ENCODE results near the gene HACD4. TPM values are rescaled to one million over a fixed set of nuclear protein-coding genes. Genes with fewer than 3 reads are reported as not detected.

HACD4 gene
- total and polyA plus RNA-seq, 3 donors from 2014 or later: 1.9 to 2.8 (median 2.0) TPM

- H3K9me3 ChIP-seq: no peaks in the 10 kb centered on the region
- H3K27ac ChIP-seq: no peak overlapping the region
- 51 to 54% methylated on average over 3 of the region's 3 CpGs for WGBS, 2 donors
- H3K4me3 ChIP-seq: no peak overlapping the region
- no peaks in the 10 kb centered on the region for H3K36me3 ChIP-seq (ENCODE audit: low read depth, missing control alignments)
- DNase-seq: no peak
- intact Hi-C loops (cut with DNase I; ENCODE audit: low total_unique reads): no loop called here
- no peaks in the 10 kb centered on the region for H3K4me1 ChIP-seq
- no peaks in the 10 kb centered on the region for H3K27me3 ChIP-seq
- TF ChIP-seq POLR2A (IDR thresholded peaks at IDR 0.05): no peak
- no peak for TF ChIP-seq CTCF (IDR thresholded peaks at IDR 0.05)
Measured at GRCh38 chr9:21075484-21075883, 44.0 kb upstream of the HACD4 start.

GRCh38 chr9:21070906-21071305, 39.5 kb upstream of the HACD4 start:
- no peak for TF ChIP-seq CTCF (IDR thresholded peaks at IDR 0.05)
- intact Hi-C loops (cut with DNase I; ENCODE audit: low total_unique reads): no loop called here
- Histone ChIP-seq H3K9me3 (no peaks in the 10 kb centered on the region), H3K27me3 (no peaks in the 10 kb centered on the region), H3K36me3 (ENCODE audit: low read depth, missing control alignments) (no peaks in the 10 kb centered on the region), H3K4me3 (no peak overlapping the region), H3K27ac (no peak overlapping the region), H3K4me1 (no peaks in the 10 kb centered on the region)
- DNase-seq: no peak

GRCh38 chr9:21070171-21070571, 38.7 kb upstream of the HACD4 start:
- Histone ChIP-seq H3K4me1 (no peaks in the 10 kb centered on the region), H3K27ac (no peak overlapping the region), H3K36me3 (ENCODE audit: low read depth, missing control alignments) (no peaks in the 10 kb centered on the region), H3K9me3 (no peaks in the 10 kb centered on the region), H3K27me3 (no peaks in the 10 kb centered on the region), H3K4me3 (no peak overlapping the region)
- TF ChIP-seq CTCF (IDR thresholded peaks at IDR 0.05) (peak in 1 of 3 experiments; percentile 17), POLR2A (IDR thresholded peaks at IDR 0.05) (no peak)
- intact Hi-C loops (cut with DNase I; ENCODE audit: low total_unique reads): no loop called here
- DNase-seq: peak; percentile 71
- 25 to 34% methylated on average over 4 of the region's 4 CpGs for WGBS, 2 donors

GRCh38 chr9:21060919-21061561, 29.6 kb upstream of the HACD4 start:
- H3K4me1 ChIP-seq: no peaks in the 10 kb centered on the region
- intact Hi-C loops (cut with DNase I; ENCODE audit: low total_unique reads): no loop called here
- no peak overlapping the region for H3K4me3 ChIP-seq
- no peak for DNase-seq
- no peaks in the 10 kb centered on the region for H3K36me3 ChIP-seq (ENCODE audit: low read depth, missing control alignments)
- H3K9me3 ChIP-seq: no peaks in the 10 kb centered on the region
- TF ChIP-seq CTCF (IDR thresholded peaks at IDR 0.05) (no peak), POLR2A (IDR thresholded peaks at IDR 0.05) (no peak)
- H3K27me3 ChIP-seq: no peaks in the 10 kb centered on the region
- H3K27ac ChIP-seq: no peak overlapping the region
- 60 to 69% methylated on average over 2 of the region's 2 CpGs for WGBS, 2 donors

- Histone ChIP-seq H3K27me3 (no peaks in the 10 kb centered on the region), H3K27ac (no peak overlapping the region), H3K4me1 (no peaks in the 10 kb centered on the region), H3K4me3 (no peak overlapping the region), H3K36me3 (ENCODE audit: low read depth, missing control alignments) (no peaks in the 10 kb centered on the region), H3K9me3 (no peaks in the 10 kb centered on the region)
- intact Hi-C loops (cut with DNase I; ENCODE audit: low total_unique reads): no loop called here
- no peak for DNase-seq
- WGBS, 2 donors: 63 to 76% methylated on average over 1 of the region's 1 CpG
- TF ChIP-seq POLR2A (IDR thresholded peaks at IDR 0.05): no peak
- TF ChIP-seq CTCF (IDR thresholded peaks at IDR 0.05): no peak
Measured at GRCh38 chr9:21056931-21057330, 25.5 kb upstream of the HACD4 start.
